WTC11 (cell line): Measurements from ENCODE around the gene SOCS3. TPM values are rescaled to one million over a fixed set of nuclear protein-coding genes. Genes with fewer than 3 reads are reported as not detected.
"Not testable (repeated sequence)": the region's sequence is repeated elsewhere in the genome, so short reads cannot be mapped to it uniquely, and the experiment has no call there.

Source experiments
- ATAC-seq: fragments of 200-7000 bp; cut with Tn5 transposase; 2 replicates; pipeline ENCODE4 v1.10.0; 2021; ENCODE audit warnings: mild to moderate bottlenecking, moderate library complexity
- CTCF ChIA-PET: fragments of 300-600 bp; sonication (Branson Sonifier 250); formaldehyde crosslinking; loops from one replicate; lab custom pipeline; 2021; ENCODE audit warnings: antibody characterized with exemption; lab: Charles Lee
- POLR2A ChIA-PET: fragments of 350-600 bp; sonication (Branson Sonifier 250); formaldehyde crosslinking; loops from one replicate; lab custom pipeline; 2021; ENCODE audit warnings: antibody characterized with exemption; lab: Charles Lee
- DNase-seq: peaks from one replicate; pipeline ENCODE4 v3.0.0; 2021; ENCODE audit warnings: low spot score
- H3K27ac Mint-ChIP-seq: 2 replicates; pipeline ENCODE4 v1.8.0; 2021; ENCODE audit warnings: mixed read lengths
- H3K27me3 Mint-ChIP-seq: 2 replicates; pipeline ENCODE4 v1.8.0; 2021; ENCODE audit warnings: low read depth, mild to moderate bottlenecking, moderate library complexity, mixed read lengths
- H3K36me3 Mint-ChIP-seq: 2 replicates; pipeline ENCODE4 v1.8.0; 2021; ENCODE audit warnings: mixed read lengths
- H3K4me1 Mint-ChIP-seq: 2 replicates; pipeline ENCODE4 v1.8.0; 2022; ENCODE audit warnings: mixed read lengths
- H3K4me3 Mint-ChIP-seq: 2 replicates; pipeline ENCODE4 v1.8.0; 2021; ENCODE audit warnings: mild to moderate bottlenecking, moderate library complexity, mixed read lengths
- H3K9me3 Mint-ChIP-seq: 2 replicates; pipeline ENCODE4 v1.8.0; 2021; ENCODE audit warnings: mixed read lengths
- AFF4 ChIP-seq: sonication (generic); formaldehyde crosslinking; IDR thresholded peaks from 2 replicates; pipeline ENCODE4 v1.8.1; 2023; ENCODE audit warnings: mild to moderate bottlenecking, missing genetic modification reagents, borderline replicate concordance
- ATF2 ChIP-seq: sonication (generic); formaldehyde crosslinking; IDR thresholded peaks from 2 replicates; pipeline ENCODE4 v1.8.1; 2022; ENCODE audit warnings: low read depth, missing genetic modification reagents, borderline replicate concordance
- CREM ChIP-seq: sonication (generic); formaldehyde crosslinking; IDR thresholded peaks from 2 replicates; pipeline ENCODE4 v1.8.1; 2022; ENCODE audit warnings: mild to moderate bottlenecking, missing genetic modification reagents, moderate library complexity
- ELF4 ChIP-seq: sonication (generic); formaldehyde crosslinking; IDR thresholded peaks from 2 replicates; pipeline ENCODE4 v1.8.1; 2022; ENCODE audit warnings: low read depth, mild to moderate bottlenecking, moderate library complexity, missing genetic modification reagents
- FOXP1 ChIP-seq: sonication (generic); formaldehyde crosslinking; IDR thresholded peaks from 2 replicates; pipeline ENCODE4 v1.8.0; 2022; ENCODE audit warnings: missing genetic modification reagents, mild to moderate bottlenecking, moderate library complexity, borderline replicate concordance
- GRHL2 ChIP-seq: fragments of 250-450 bp; sonication (Bioruptor Pico); IDR thresholded peaks from 2 replicates; pipeline ENCODE4 v1.8.0; 2022; ENCODE audit warnings: mild to moderate bottlenecking, moderate library complexity; ENCODE audit not compliant: insufficient replicate concordance, severe bottlenecking
- HMGA2 ChIP-seq: fragments of 250-450 bp; sonication (Bioruptor Pico); IDR thresholded peaks from 2 replicates; pipeline ENCODE4 v1.4.0; 2021; ENCODE audit warnings: mild to moderate bottlenecking, moderate library complexity
- IRF1 ChIP-seq: sonication (generic); formaldehyde crosslinking; IDR thresholded peaks from 2 replicates; pipeline ENCODE4 v1.8.0; 2023; ENCODE audit warnings: missing genetic modification reagents
- IRF2 ChIP-seq: sonication (generic); formaldehyde crosslinking; IDR thresholded peaks from 2 replicates; pipeline ENCODE4 v1.8.0; 2022; ENCODE audit warnings: low read depth, missing genetic modification reagents, borderline replicate concordance
- JUN ChIP-seq: sonication (generic); formaldehyde crosslinking; IDR thresholded peaks from 2 replicates; pipeline ENCODE4 v1.8.0; 2023; ENCODE audit warnings: mild to moderate bottlenecking, missing genetic modification reagents
- KAT7 ChIP-seq: sonication (generic); formaldehyde crosslinking; IDR thresholded peaks from 2 replicates; pipeline ENCODE4 v1.8.1; 2023; ENCODE audit warnings: missing genetic modification reagents, mild to moderate bottlenecking, borderline replicate concordance
- MXD4 ChIP-seq: fragments of 250-450 bp; sonication (Bioruptor Pico); IDR thresholded peaks from 2 replicates; pipeline ENCODE4 v1.8.0; 2021; ENCODE audit warnings: mild to moderate bottlenecking, moderate library complexity, borderline replicate concordance
- ZNF121 ChIP-seq: sonication (generic); formaldehyde crosslinking; IDR thresholded peaks from 2 replicates; pipeline ENCODE4 v1.8.0; 2023; ENCODE audit warnings: missing genetic modification reagents
- ZNF281 ChIP-seq: sonication (generic); formaldehyde crosslinking; IDR thresholded peaks from 2 replicates; pipeline ENCODE4 v1.8.0; 2023; ENCODE audit warnings: mild to moderate bottlenecking, missing genetic modification reagents
- total RNA-seq: library from RNA; stranded (reverse); gene quantifications from 3 replicates; pipeline ENCODE4 v1.2.3, GENCODE V29; 2021

Gene SOCS3
- total RNA-seq, 1 experiment from 2014 or later: 23.8 TPM

GRCh38 chr17:78313735-78314648 lies 45.9 kb downstream of the SOCS3 start (continued):
- peak; percentile 41; the same call in 1 of the 2 replicates for TF ChIP-seq ZNF121
- peak; percentile 72; the same call in 1 of the 2 replicates for TF ChIP-seq CREM (CRISPR knock-in tag)
- TF ChIP-seq IRF1 (CRISPR knock-in tag): no peak
- TF ChIP-seq ELF4 (CRISPR knock-in tag): no peak
- TF ChIP-seq HMGA2 (CRISPR knock-in tag): no peak
- TF ChIP-seq MXD4 (CRISPR knock-in tag): no peak
- TF ChIP-seq FOXP1: peak; percentile 75; the same call in 1 of the 2 replicates
- no peak for TF ChIP-seq ATF2
- no peak for TF ChIP-seq GRHL2 (CRISPR knock-in tag)
- 0 out of 2 replicates have a peak, but pooled peaks have one; percentile 47 for TF ChIP-seq KAT7
- no peak for TF ChIP-seq IRF2
- no peak for TF ChIP-seq JUN (CRISPR knock-in tag)
- peak; percentile 53; the same call in 1 of the 2 replicates for TF ChIP-seq ZNF281
- TF ChIP-seq AFF4 (CRISPR knock-in tag): no peak
- TF ChIP-seq, all 79 proteins: peak for 15

- H3K27me3 Mint-ChIP-seq, H3K27ac Mint-ChIP-seq, H3K4me3 Mint-ChIP-seq, ATAC-seq, POLR2A ChIA-PET, DNase-seq: not testable (repeated sequence)
- Mint-ChIP-seq H3K9me3 (peaks cover 16% of the 10 kb centered on the region), H3K4me1 (peaks cover 15% of the 10 kb centered on the region), H3K36me3 (peaks cover 12% of the 10 kb centered on the region; the same call in 1 of the 2 replicates)
- CTCF ChIA-PET: interaction anchor here (0.8 to 2.3 kb wide), 4 partner anchors 7 to 58 kb away, joined by 4 to 7 read pairs (median 6); no protein-coding TSS in a partner anchor
These were observed 50.1 kb downstream of the SOCS3 start for GRCh38 chr17:78309659-78310255.
